ENCODE measurements around the gene PIEZO2.
"Not testable (repeated sequence)": the region's sequence is repeated elsewhere in the genome, so short reads cannot be mapped to it uniquely, and the experiment has no call there.

Gene PIEZO2

GRCh38 chr18:10860382-10860781, 289.0 kb downstream of the PIEZO2 start:
- DNase-seq (ENCODE audit: insufficient read length): no peak
- FAIRE-seq: no peak
- TF ChIP-seq POLR2AphosphoS5 (IDR thresholded peaks at IDR 0.05; ENCODE audit: low read depth, low read length) (no peak), POLR2A (IDR thresholded peaks at IDR 0.05; ENCODE audit: low read depth, low read length) (no peak), TAF1 (IDR thresholded peaks at IDR 0.05; ENCODE audit: borderline replicate concordance, low read depth, low read length) (no peak)

- FAIRE-seq: no peak
- no peak for TF ChIP-seq TAF1 (IDR thresholded peaks at IDR 0.05; ENCODE audit: borderline replicate concordance, low read depth, low read length)
- TF ChIP-seq POLR2A (IDR thresholded peaks at IDR 0.05; ENCODE audit: low read depth, low read length): no peak
- TF ChIP-seq POLR2AphosphoS5 (IDR thresholded peaks at IDR 0.05; ENCODE audit: low read depth, low read length): no peak
- no peak for DNase-seq (ENCODE audit: insufficient read length)
Measured at GRCh38 chr18:10858477-10858876, 290.9 kb downstream of the PIEZO2 start.

GRCh38 chr18:10856132-10856531, 293.2 kb downstream of the PIEZO2 start:
- DNase-seq (ENCODE audit: insufficient read length): no peak
- no peak for FAIRE-seq
- TF ChIP-seq POLR2A (IDR thresholded peaks at IDR 0.05; ENCODE audit: low read depth, low read length) (no peak), TAF1 (IDR thresholded peaks at IDR 0.05; ENCODE audit: borderline replicate concordance, low read depth, low read length) (no peak), POLR2AphosphoS5 (IDR thresholded peaks at IDR 0.05; ENCODE audit: low read depth, low read length) (no peak)

GRCh38 chr18:10852385-10853303, 296.7 kb downstream of the PIEZO2 start:
- no peak for DNase-seq (ENCODE audit: insufficient read length)
- FAIRE-seq: peak; percentile 80
- TF ChIP-seq POLR2AphosphoS5 (IDR thresholded peaks at IDR 0.05; ENCODE audit: low read depth, low read length): no peak
- TF ChIP-seq TAF1 (IDR thresholded peaks at IDR 0.05; ENCODE audit: borderline replicate concordance, low read depth, low read length): no peak
- TF ChIP-seq POLR2A (IDR thresholded peaks at IDR 0.05; ENCODE audit: low read depth, low read length): no peak

GRCh38 chr18:10851824-10852319, 297.5 kb downstream of the PIEZO2 start:
- peak; percentile 5 for DNase-seq (ENCODE audit: insufficient read length)
- FAIRE-seq: peak; percentile 76
- TF ChIP-seq POLR2AphosphoS5 (IDR thresholded peaks at IDR 0.05; ENCODE audit: low read depth, low read length) (no peak), TAF1 (IDR thresholded peaks at IDR 0.05; ENCODE audit: borderline replicate concordance, low read depth, low read length) (no peak), POLR2A (IDR thresholded peaks at IDR 0.05; ENCODE audit: low read depth, low read length) (no peak)

GRCh38 chr18:10850840-10851239, 298.5 kb downstream of the PIEZO2 start:
- DNase-seq (ENCODE audit: insufficient read length) (no peak), FAIRE-seq (no peak)
- no peak for TF ChIP-seq TAF1 (IDR thresholded peaks at IDR 0.05; ENCODE audit: borderline replicate concordance, low read depth, low read length)
- TF ChIP-seq POLR2A (IDR thresholded peaks at IDR 0.05; ENCODE audit: low read depth, low read length): no peak
- TF ChIP-seq POLR2AphosphoS5 (IDR thresholded peaks at IDR 0.05; ENCODE audit: low read depth, low read length): no peak

GRCh38 chr18:10850216-10850615, 299.2 kb downstream of the PIEZO2 start:
- no peak for FAIRE-seq
- no peak for DNase-seq (ENCODE audit: insufficient read length)
- TF ChIP-seq POLR2A (IDR thresholded peaks at IDR 0.05; ENCODE audit: low read depth, low read length): no peak
- no peak for TF ChIP-seq TAF1 (IDR thresholded peaks at IDR 0.05; ENCODE audit: borderline replicate concordance, low read depth, low read length)
- no peak for TF ChIP-seq POLR2AphosphoS5 (IDR thresholded peaks at IDR 0.05; ENCODE audit: low read depth, low read length)

- DNase-seq (ENCODE audit: insufficient read length): no peak
- TF ChIP-seq POLR2A (IDR thresholded peaks at IDR 0.05; ENCODE audit: low read depth, low read length) (no peak), TAF1 (IDR thresholded peaks at IDR 0.05; ENCODE audit: borderline replicate concordance, low read depth, low read length) (no peak), POLR2AphosphoS5 (IDR thresholded peaks at IDR 0.05; ENCODE audit: low read depth, low read length) (no peak)
- no peak for FAIRE-seq
Measured at GRCh38 chr18:10847907-10848306, 301.5 kb downstream of the PIEZO2 start.

GRCh38 chr18:10847408-10847790, 302.0 kb downstream of the PIEZO2 start:
- FAIRE-seq: no peak
- no peak for DNase-seq (ENCODE audit: insufficient read length)
- TF ChIP-seq POLR2AphosphoS5 (IDR thresholded peaks at IDR 0.05; ENCODE audit: low read depth, low read length) (no peak), POLR2A (IDR thresholded peaks at IDR 0.05; ENCODE audit: low read depth, low read length) (no peak), TAF1 (IDR thresholded peaks at IDR 0.05; ENCODE audit: borderline replicate concordance, low read depth, low read length) (no peak)

- FAIRE-seq (no peak), DNase-seq (ENCODE audit: insufficient read length) (no peak)
- TF ChIP-seq TAF1 (IDR thresholded peaks at IDR 0.05; ENCODE audit: borderline replicate concordance, low read depth, low read length) (no peak), POLR2A (IDR thresholded peaks at IDR 0.05; ENCODE audit: low read depth, low read length) (no peak), POLR2AphosphoS5 (IDR thresholded peaks at IDR 0.05; ENCODE audit: low read depth, low read length) (no peak)
Measured at GRCh38 chr18:10846657-10847407, 302.5 kb downstream of the PIEZO2 start.

GRCh38 chr18:10846035-10846434, 303.3 kb downstream of the PIEZO2 start:
- not testable (repeated sequence) for FAIRE-seq; DNase-seq (ENCODE audit: insufficient read length)

Measured in GM12892 (cell line).